NCI-H446 (cell line): ENCODE measurements around the gene PROM2.

ENCODE experiments used
- DNase-seq, 2 experiments: peaks; one replicate each; lab custom pipeline; 2025; lab: John Stamatoyannopoulos, UW

PROM2 gene

DNA sequence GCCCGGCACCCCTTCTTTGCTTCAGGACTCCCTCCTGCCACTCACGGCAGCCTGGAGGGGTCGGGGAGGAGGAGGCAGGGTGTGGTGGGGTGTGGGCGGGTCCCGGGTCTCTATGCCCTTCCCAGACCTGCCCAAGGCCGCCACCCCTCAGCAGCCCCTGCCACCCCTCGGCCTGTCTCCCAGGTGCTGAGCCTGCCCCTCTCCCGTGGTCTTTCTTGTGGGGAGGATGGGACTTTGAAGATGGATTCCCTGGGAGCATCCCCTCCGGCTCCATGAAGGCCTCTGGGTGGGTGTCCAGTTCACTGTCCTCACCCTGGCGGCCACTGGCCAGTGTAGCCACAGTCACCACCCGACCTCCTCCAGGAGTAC lies 46.1 kb downstream of the PROM2 start:
- no peak for DNase-seq

GRCh38 chr2:95320986-95321767 lies 46.9 kb downstream of the PROM2 start:
- DNase-seq: no peak

GRCh38 chr2:95323347-95324155 lies 49.3 kb downstream of the PROM2 start:
- DNase-seq: no peak

- no peak for DNase-seq
Measured at GRCh38 chr2:95325026-95325425, 50.8 kb downstream of the PROM2 start.

DNA sequence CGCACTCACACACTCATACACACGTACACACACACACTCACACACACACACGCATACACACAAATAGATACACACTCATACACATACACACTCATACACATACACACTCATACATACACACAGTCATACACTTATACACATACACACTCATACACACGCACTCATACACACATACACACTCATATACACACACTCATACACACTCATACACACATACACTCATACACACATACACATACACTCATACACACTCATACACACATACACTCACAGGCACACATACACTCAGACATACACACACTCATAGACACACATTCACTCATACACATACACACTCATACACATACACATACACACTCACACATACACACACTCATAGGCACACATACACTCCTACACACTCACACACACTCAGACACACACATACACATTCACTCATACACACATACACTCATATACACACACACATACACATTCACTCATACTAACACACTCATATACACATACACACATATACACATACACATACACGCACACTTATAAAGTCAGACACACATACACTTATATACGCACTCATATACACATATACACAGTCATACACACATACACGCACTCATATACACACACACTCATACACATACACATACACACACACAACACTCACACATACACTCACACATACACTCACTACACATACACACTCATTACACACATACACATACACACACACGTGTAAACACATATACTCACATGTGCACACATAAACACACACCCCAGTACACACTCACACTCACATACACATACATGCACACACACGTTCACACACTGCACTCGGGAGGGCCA lies 51.6 kb downstream of the PROM2 start:
- DNase-seq: no peak

DNA sequence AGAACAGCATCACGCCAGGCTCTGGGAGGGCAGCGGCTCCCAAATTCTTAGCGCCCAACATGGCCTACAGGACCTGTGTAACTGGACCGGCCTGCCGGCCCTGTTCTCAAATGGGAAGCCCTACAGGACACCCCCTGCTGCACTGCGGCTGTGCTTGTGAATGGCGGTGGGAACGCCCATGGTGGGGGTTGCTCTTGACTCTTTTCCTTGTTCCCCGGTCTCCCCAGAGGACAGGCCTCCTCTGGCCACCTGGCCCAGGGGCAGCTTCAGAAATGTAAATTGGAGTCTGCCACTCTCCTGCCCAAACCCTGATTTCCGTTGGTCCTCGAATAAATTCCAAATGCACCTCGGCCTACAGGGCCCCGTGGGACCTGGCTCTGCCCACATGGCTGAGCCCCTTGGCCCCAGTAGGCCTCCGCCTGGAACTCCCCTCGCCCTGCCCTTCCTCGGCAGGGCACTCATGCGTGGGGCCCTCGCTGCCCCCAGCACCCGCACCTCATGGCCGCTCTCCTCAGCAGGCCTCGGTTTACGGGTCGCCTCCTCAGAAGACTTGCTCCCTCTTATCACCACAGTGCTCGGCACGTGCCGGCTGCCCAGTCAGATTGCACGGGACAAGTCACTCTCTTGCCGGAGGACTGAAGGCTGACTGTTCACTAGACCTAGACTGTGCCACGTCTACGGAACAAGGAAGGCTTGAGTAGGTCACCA lies 52.3 kb downstream of the PROM2 start:
- DNase-seq: no peak

- DNase-seq: no peak
Measured at GRCh38 chr2:95327861-95328260, 53.6 kb downstream of the PROM2 start.

- DNase-seq: no peak
Measured at GRCh38 chr2:95328358-95329125, 54.3 kb downstream of the PROM2 start.

GRCh38 chr2:95329401-95329800 lies 55.2 kb downstream of the PROM2 start:
- DNase-seq: no peak

- DNase-seq: no peak
Measured at GRCh38 chr2:95329891-95330793, 55.9 kb downstream of the PROM2 start.

GRCh38 chr2:95330794-95331338 lies 56.6 kb downstream of the PROM2 start:
- DNase-seq: no peak

DNA sequence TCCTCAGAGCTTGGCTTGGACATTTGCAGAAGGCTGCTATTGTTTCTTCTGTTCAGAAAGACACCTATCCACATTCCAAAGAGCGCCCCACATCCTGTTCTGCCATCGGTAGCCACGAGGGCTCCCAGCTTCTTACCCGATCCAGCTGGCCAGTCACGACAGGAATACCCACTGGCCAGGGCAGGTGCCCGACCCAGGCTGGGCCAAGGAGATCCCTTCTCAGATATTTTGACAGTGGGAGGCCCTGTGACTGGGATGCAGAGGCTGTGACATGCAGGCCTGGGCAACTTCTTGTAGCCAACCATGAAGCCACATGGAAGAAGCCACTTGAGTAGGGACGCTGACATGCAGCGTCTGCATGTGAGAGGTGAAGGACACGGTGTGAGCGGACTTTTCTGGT lies 57.4 kb downstream of the PROM2 start:
- DNase-seq: no peak

DNA sequence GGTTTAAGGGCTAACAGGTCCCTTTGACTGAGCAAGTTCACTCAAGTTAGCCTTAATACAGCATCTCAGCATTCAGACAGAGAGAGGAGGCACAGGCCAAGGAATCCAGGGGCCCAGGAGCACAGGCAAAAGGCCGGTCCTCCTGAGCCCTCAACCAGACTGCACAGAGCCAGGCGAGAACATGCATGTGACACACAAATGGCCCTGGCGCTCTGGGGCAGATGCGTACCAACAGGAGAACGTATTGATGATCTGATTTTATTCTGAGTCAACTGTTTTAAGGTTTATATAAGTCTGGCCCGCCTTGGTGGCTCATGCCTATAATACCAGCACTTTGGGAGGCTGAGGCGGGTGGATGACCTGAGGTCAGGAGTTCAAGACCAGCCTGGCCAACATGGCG lies 57.8 kb downstream of the PROM2 start:
- no peak for DNase-seq

DNA sequence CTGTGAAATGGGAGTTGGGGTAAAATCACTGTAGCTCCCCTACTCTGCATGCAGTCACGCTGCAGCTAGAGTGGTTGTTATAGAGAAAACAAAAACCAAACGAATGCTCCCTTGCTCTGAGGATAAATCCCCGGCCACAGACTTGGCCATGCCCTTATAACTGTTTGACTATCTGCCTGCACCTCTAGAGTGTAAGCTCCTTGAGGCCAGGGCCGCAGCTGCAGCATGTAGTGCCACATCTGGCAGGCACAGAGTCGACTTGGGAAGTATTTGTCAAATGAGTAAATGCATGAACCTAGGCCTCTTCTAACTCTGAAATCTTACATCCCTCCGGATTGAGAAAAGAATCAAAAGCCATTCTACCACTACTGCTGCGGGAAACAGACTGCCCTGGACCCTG lies 58.8 kb downstream of the PROM2 start:
- DNase-seq: no peak

GRCh38 chr2:95333888-95334338 lies 59.7 kb downstream of the PROM2 start:
- DNase-seq: peak in 1 of 2 experiments; percentile 28

DNA sequence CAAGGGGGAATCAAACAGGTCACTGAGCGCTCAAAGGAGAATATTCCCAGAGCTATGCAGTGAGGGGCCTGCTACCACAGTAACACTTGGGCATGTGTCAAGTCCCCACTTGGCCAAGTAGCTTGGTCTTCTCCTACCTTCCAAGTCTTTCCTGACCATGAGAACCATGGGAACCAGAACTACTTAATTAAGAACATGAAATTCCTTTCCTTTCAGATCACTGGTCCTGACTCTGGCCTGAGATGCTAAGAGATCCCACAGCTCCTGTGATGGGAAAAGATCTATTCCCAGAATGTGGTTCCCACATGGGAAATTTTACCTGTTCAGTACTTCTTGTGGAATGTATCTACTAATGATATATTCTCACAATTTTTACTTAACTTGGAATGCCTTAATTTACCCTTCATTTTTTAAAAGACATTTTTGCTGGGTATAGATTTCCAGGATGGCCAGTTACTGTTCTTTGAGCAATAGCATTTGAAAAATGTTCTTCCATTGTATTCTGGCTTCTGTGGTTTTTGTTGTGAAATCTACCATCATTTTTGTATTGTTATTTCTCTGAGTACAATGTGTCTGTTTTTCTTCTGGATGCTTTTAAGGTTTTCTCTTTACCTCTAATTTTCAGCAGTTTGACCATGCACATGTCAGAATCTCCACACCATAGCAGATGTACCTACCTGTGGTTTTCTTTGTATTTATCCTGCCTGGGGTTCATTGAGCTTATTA lies 60.8 kb downstream of the PROM2 start:
- DNase-seq: no peak

DNA sequence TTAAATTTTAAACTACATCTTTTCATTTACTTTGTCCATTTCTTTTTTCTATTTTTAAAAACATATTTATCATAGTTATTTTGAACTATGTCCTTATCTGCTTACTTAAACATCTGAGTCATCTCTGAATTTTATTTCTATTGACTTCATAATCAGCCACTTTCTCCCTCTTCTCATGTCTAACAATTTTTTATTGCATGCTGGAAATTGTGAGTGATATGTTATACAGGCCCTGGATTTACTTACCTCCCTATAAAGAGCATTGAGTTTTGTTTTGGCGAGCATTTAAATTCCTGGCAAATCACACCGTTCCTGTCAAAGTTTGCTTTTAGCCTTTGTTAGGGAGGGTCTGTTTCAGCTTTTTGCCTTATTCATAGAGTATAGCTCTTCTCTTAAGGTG lies 62.2 kb downstream of the PROM2 start:
- no peak for DNase-seq

- no peak for DNase-seq
Measured at GRCh38 chr2:95337829-95338228, 63.6 kb downstream of the PROM2 start.
